ENCODE data around the gene HAAO. TPM values are rescaled to one million over a fixed set of nuclear protein-coding genes. Genes with fewer than 3 reads are reported as not detected.

The HAAO gene
- total RNA-seq, 1 donor from 2014 or later, result not detected

GRCh38 chr2:42813763-42814162 lies 21.4 kb upstream of the HAAO start:
- no peak for DNase-seq (ENCODE audit: low read depth in 2 of 2)

- DNase-seq (ENCODE audit: low read depth in 2 of 2), result peak in 1 of 2 donors; percentile 38
Observed at GRCh38 chr2:42812899-42813479, 20.6 kb upstream of the HAAO start.

- DNase-seq (ENCODE audit: low read depth in 2 of 2), result peak; percentile 41 to 64
Observed at GRCh38 chr2:42810971-42811811, 18.8 kb upstream of the HAAO start.

- peak; percentile 93 to 96 for DNase-seq (ENCODE audit: low read depth in 2 of 2)
Observed at GRCh38 chr2:42810121-42810970, 18.0 kb upstream of the HAAO start.

- peak; percentile 39 to 76 for DNase-seq (ENCODE audit: low read depth in 2 of 2)
Observed at GRCh38 chr2:42809819-42810120, 17.4 kb upstream of the HAAO start.

- no peak for DNase-seq (ENCODE audit: low read depth in 2 of 2)
Observed at GRCh38 chr2:42809131-42809818, 16.9 kb upstream of the HAAO start.

- DNase-seq (ENCODE audit: low read depth in 2 of 2), result no peak
Observed at GRCh38 chr2:42808301-42808700, 15.9 kb upstream of the HAAO start.

- DNase-seq (ENCODE audit: low read depth in 2 of 2), result no peak
Observed at GRCh38 chr2:42806786-42807185, 14.4 kb upstream of the HAAO start.

- DNase-seq (ENCODE audit: low read depth in 2 of 2), result no peak
Observed at GRCh38 chr2:42804891-42805290, 12.5 kb upstream of the HAAO start.

- no peak for DNase-seq (ENCODE audit: low read depth in 2 of 2)
Observed at GRCh38 chr2:42804338-42804737, 12.0 kb upstream of the HAAO start.

- DNase-seq (ENCODE audit: low read depth in 2 of 2), result no peak
Observed at GRCh38 chr2:42802150-42802549, 9.8 kb upstream of the HAAO start.

- DNase-seq (ENCODE audit: low read depth in 2 of 2), result no peak
Observed at GRCh38 chr2:42801381-42801780, 9.0 kb upstream of the HAAO start.

- DNase-seq (ENCODE audit: low read depth in 2 of 2), result no peak
Observed at GRCh38 chr2:42800981-42801380, 8.6 kb upstream of the HAAO start.

- DNase-seq (ENCODE audit: low read depth in 2 of 2), result no peak
Observed at GRCh38 chr2:42800461-42800962, 8.1 kb upstream of the HAAO start.

- DNase-seq (ENCODE audit: low read depth in 2 of 2), result no peak
Observed at GRCh38 chr2:42799881-42800280, 7.5 kb upstream of the HAAO start.

GRCh38 chr2:42797281-42797680 lies 4.9 kb upstream of the HAAO start:
- DNase-seq (ENCODE audit: low read depth in 2 of 2), result no peak

- no peak for DNase-seq (ENCODE audit: low read depth in 2 of 2)
Observed at GRCh38 chr2:42796427-42797248, 4.3 kb upstream of the HAAO start.

GRCh38 chr2:42795841-42796301 lies 3.5 kb upstream of the HAAO start:
- DNase-seq (ENCODE audit: low read depth in 2 of 2), result peak in 1 of 2 donors; percentile 31

GRCh38 chr2:42795275-42795674 lies 2.9 kb upstream of the HAAO start:
- no peak for DNase-seq (ENCODE audit: low read depth in 2 of 2)

- DNase-seq (ENCODE audit: low read depth in 2 of 2), result no peak
Observed at GRCh38 chr2:42794271-42795046, 2.1 kb upstream of the HAAO start.
